SW480 (cell line): ENCODE results near the gene HGD.
"Not testable (repeated sequence)": the region's sequence is repeated elsewhere in the genome, so short reads cannot be mapped to it uniquely, and the experiment has no call there.

Source experiments
- DNase-seq: peaks from one replicate; pipeline ENCODE4 v3.0.0-alpha.2; 2016; ENCODE audit warnings: low spot score

The HGD gene

GRCh38 chr3:120678984-120679383 is 3.1 kb downstream of the HGD start:
- DNase-seq = no peak

GRCh38 chr3:120678331-120678947 is 3.6 kb downstream of the HGD start:
- peak; percentile 75 for DNase-seq

GRCh38 chr3:120677193-120677592 is 4.8 kb downstream of the HGD start:
- not testable (repeated sequence) for DNase-seq

- no peak for DNase-seq
These were observed 8.9 kb downstream of the HGD start for GRCh38 chr3:120673116-120673515.

- DNase-seq = no peak
These were observed 11.5 kb downstream of the HGD start for GRCh38 chr3:120670576-120670975.

- no peak for DNase-seq
These were observed 17.1 kb downstream of the HGD start for GRCh38 chr3:120664926-120665325.

GRCh38 chr3:120661945-120662344 is 20.1 kb downstream of the HGD start:
- no peak for DNase-seq

GRCh38 chr3:120661106-120661905 is 20.7 kb downstream of the HGD start:
- DNase-seq = no peak

GRCh38 chr3:120659834-120660233 is 22.2 kb downstream of the HGD start:
- DNase-seq = no peak

GRCh38 chr3:120659285-120659684 is 22.8 kb downstream of the HGD start:
- DNase-seq = no peak

- no peak for DNase-seq
These were observed 29.0 kb downstream of the HGD start for GRCh38 chr3:120652896-120653545.

GRCh38 chr3:120652281-120652680 is 29.8 kb downstream of the HGD start:
- no peak for DNase-seq

- no peak for DNase-seq
These were observed 31.7 kb downstream of the HGD start for GRCh38 chr3:120650311-120650710.

- no peak for DNase-seq
These were observed 32.2 kb downstream of the HGD start for GRCh38 chr3:120649830-120650233.

- no peak for DNase-seq
These were observed 33.7 kb downstream of the HGD start for GRCh38 chr3:120648290-120648689.

- DNase-seq = no peak
These were observed 35.1 kb downstream of the HGD start for GRCh38 chr3:120646771-120647432.

- no peak for DNase-seq
These were observed 36.8 kb downstream of the HGD start for GRCh38 chr3:120645083-120645845.

- DNase-seq = no peak
These were observed 39.6 kb downstream of the HGD start for GRCh38 chr3:120642368-120642948.

- no peak for DNase-seq
These were observed 40.3 kb downstream of the HGD start for GRCh38 chr3:120641696-120642246.

GRCh38 chr3:120640231-120640630 is 41.8 kb downstream of the HGD start:
- no peak for DNase-seq

- not testable (repeated sequence) for DNase-seq
These were observed 43.2 kb downstream of the HGD start for GRCh38 chr3:120638820-120639219.
